ENCODE measurements around the gene CFAP90.

DNA sequence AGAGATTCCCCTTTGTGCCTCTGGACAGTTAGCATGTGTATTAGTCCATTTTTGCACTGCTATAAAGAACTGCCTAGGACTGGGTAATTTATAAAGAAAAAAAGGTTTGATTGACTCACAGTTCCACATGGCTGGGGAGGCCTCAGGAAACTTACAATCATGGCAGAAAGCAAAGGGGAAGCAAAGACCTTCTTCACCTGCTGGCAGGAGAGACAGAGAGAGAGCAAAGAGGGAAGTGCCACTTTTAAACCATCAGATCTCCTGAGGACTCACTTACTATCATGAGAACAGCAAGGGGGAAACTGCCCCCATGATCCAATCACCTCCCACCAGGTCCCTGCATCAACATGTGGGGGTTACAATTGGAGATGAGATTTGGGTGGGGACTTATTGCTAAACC lies 6.0 kb downstream of the CFAP90 start:
- TF ChIP-seq FOXK2 (IDR thresholded peaks at IDR 0.05), result no peak
- TF ChIP-seq SP1 (IDR thresholded peaks at IDR 0.05), result no peak
- no peak for TF ChIP-seq SUZ12 (IDR thresholded peaks at IDR 0.05)
- TF ChIP-seq CTBP1 (IDR thresholded peaks at IDR 0.05; ENCODE audit: borderline replicate concordance), result no peak
- TF ChIP-seq ELF4 (IDR thresholded peaks at IDR 0.05), result no peak
- TF ChIP-seq FOXM1 (IDR thresholded peaks at IDR 0.05; ENCODE audit: borderline replicate concordance), result no peak
- no peak for TF ChIP-seq HDGF (IDR thresholded peaks at IDR 0.05; ENCODE audit: borderline replicate concordance)
- no peak for TF ChIP-seq ZNF384 (IDR thresholded peaks at IDR 0.05)
